HG03558 (cell line): Measurements from ENCODE around the gene POLA1.

ENCODE experiments used
- ATAC-seq: cut with Tn5 transposase; IDR thresholded peaks from one replicate; pipeline ENCODE4 v1.9.1; 2021; ENCODE audit warnings: moderate number of reproducible peaks; ENCODE audit not compliant: unreplicated experiment; ENCODE audit errors: extremely low read depth

Gene POLA1

GRCh38 chrX:24954732-24955131 lies 261.0 kb downstream of the POLA1 start:
- ATAC-seq, result no peak

- ATAC-seq, result no peak
Observed at GRCh38 chrX:24955372-24955930, 261.7 kb downstream of the POLA1 start.

- ATAC-seq, result no peak
Observed at GRCh38 chrX:24956828-24957227, 263.1 kb downstream of the POLA1 start.

- ATAC-seq, result no peak
Observed at GRCh38 chrX:24961809-24962208, 268.1 kb downstream of the POLA1 start.

- ATAC-seq, result no peak
Observed at GRCh38 chrX:24963823-24964222, 270.1 kb downstream of the POLA1 start.

GRCh38 chrX:24965372-24965771 lies 271.7 kb downstream of the POLA1 start:
- no peak for ATAC-seq

- no peak for ATAC-seq
Observed at GRCh38 chrX:24969812-24970211, 276.1 kb downstream of the POLA1 start.

- no peak for ATAC-seq
Observed at GRCh38 chrX:24979081-24979480, 285.4 kb downstream of the POLA1 start.

GRCh38 chrX:24981030-24981429 lies 287.3 kb downstream of the POLA1 start:
- ATAC-seq, result no peak

GRCh38 chrX:24982306-24982965 lies 288.7 kb downstream of the POLA1 start:
- no peak for ATAC-seq

- no peak for ATAC-seq
Observed at GRCh38 chrX:24983931-24984330, 290.2 kb downstream of the POLA1 start.

- no peak for ATAC-seq
Observed at GRCh38 chrX:24985120-24985519, 291.4 kb downstream of the POLA1 start.

- no peak for ATAC-seq
Observed at GRCh38 chrX:24987731-24988130, 294.0 kb downstream of the POLA1 start.

GRCh38 chrX:24988314-24988713 lies 294.6 kb downstream of the POLA1 start:
- no peak for ATAC-seq

GRCh38 chrX:24990535-24990934 lies 296.8 kb downstream of the POLA1 start:
- no peak for ATAC-seq

- no peak for ATAC-seq
Observed at GRCh38 chrX:24993879-24994278, 300.2 kb downstream of the POLA1 start.

GRCh38 chrX:24996096-24996709 lies 302.5 kb downstream of the POLA1 start:
- ATAC-seq, result no peak

GRCh38 chrX:24999511-24999910 lies 305.8 kb downstream of the POLA1 start:
- ATAC-seq, result no peak

GRCh38 chrX:25001808-25002660 lies 308.3 kb downstream of the POLA1 start:
- ATAC-seq, result no peak

GRCh38 chrX:25002661-25003020 lies 308.9 kb downstream of the POLA1 start:
- ATAC-seq, result no peak
